Measurements from ENCODE around the gene TTC9B.

The TTC9B gene

DNA sequence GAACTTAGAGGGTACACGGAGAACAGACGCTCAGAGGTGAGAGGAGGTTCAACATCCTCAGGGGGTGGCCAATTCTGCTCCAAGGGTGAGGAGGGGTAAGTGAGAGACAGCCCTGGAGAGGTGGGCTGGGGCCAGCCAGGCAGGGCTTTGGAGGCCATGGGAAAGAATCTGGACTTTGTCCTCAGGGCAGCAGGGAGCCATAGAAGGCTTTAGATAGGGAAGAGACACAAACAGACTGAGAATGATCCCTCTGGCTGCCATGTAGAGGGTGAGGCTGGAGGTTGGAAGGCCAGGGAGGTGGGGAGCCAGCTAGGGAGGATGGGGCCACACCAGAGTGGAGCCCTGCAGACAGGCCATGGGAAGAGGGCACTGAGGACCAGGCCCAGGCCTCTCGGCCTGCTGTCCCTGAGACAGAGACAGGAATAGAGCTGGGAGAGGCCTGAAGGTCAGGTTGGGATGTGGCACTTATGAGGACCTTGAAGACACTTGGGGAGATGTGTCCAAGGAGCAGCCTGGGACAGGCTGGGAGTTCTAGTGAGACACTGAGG is 37.5 kb upstream of the TTC9B start:
- Mint-ChIP-seq H3K4me1 (ENCODE audit: low read depth) (peaks cover 3% of the 10 kb centered on the region), H3K27ac (no peak overlapping the region), H3K9me3 (no peaks in the 10 kb centered on the region), H3K36me3 (ENCODE audit: low read depth) (peaks cover 28% of the 10 kb centered on the region), H3K4me3 (no peak overlapping the region), H3K27me3 (ENCODE audit: low read depth) (no peaks in the 10 kb centered on the region)
- DNase-seq (ENCODE audit: low spot score): no peak

- Mint-ChIP-seq H3K36me3 (ENCODE audit: low read depth) (peaks cover 28% of the 10 kb centered on the region), H3K27me3 (ENCODE audit: low read depth) (no peaks in the 10 kb centered on the region), H3K27ac (no peak overlapping the region), H3K4me1 (ENCODE audit: low read depth) (peaks cover 3% of the 10 kb centered on the region), H3K4me3 (no peak overlapping the region), H3K9me3 (no peaks in the 10 kb centered on the region)
- no peak for DNase-seq (ENCODE audit: low spot score)
Measured at GRCh38 chr19:40254714-40255418, 36.7 kb upstream of the TTC9B start.

- Mint-ChIP-seq H3K4me1 (ENCODE audit: low read depth) (no peaks in the 10 kb centered on the region), H3K36me3 (ENCODE audit: low read depth) (peaks cover 30% of the 10 kb centered on the region), H3K27ac (no peak overlapping the region)
Measured at GRCh38 chr19:40253611-40254092, 35.5 kb upstream of the TTC9B start.

DNA sequence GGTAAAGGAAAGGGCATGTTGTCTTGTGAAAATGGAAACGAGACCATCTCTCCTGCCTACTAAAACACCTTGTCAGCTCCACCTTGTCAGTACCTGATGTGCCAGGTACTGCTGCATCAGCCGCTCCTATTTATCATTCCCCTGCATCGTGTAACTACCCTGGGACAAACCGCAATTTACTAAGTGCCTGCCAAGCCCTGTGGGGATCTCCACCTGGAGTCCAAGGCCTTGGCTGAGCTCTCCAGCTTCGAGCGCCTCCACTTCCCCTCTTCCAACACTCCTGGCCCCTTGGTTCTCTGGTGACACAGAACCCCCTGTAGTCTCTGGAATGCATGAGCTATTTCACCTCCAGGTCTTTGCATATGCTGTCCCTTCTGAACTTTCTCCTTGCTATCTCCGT is 34.2 kb upstream of the TTC9B start:
- H3K27ac Mint-ChIP-seq: no peak overlapping the region

More at GRCh38 chr19:40253611-40254092, 35.5 kb upstream of the TTC9B start:
- Mint-ChIP-seq H3K9me3 (no peaks in the 10 kb centered on the region), H3K27me3 (ENCODE audit: low read depth) (no peaks in the 10 kb centered on the region), H3K4me3 (no peak overlapping the region)
- DNase-seq (ENCODE audit: low spot score): no peak

GRCh38 chr19:40251991-40252390 is 33.8 kb upstream of the TTC9B start:
- no peak overlapping the region for H3K4me3 Mint-ChIP-seq
- no peak overlapping the region for H3K27ac Mint-ChIP-seq
- H3K36me3 Mint-ChIP-seq (ENCODE audit: low read depth): peaks cover 27% of the 10 kb centered on the region
- DNase-seq (ENCODE audit: low spot score): no peak
- no peaks in the 10 kb centered on the region for H3K9me3 Mint-ChIP-seq
- no peaks in the 10 kb centered on the region for H3K27me3 Mint-ChIP-seq (ENCODE audit: low read depth)
- no peaks in the 10 kb centered on the region for H3K4me1 Mint-ChIP-seq (ENCODE audit: low read depth)

More for the DNA sequence above, 34.2 kb upstream of the TTC9B start:
- H3K36me3 Mint-ChIP-seq (ENCODE audit: low read depth): peaks cover 27% of the 10 kb centered on the region
- H3K27me3 Mint-ChIP-seq (ENCODE audit: low read depth): no peaks in the 10 kb centered on the region
- no peaks in the 10 kb centered on the region for H3K9me3 Mint-ChIP-seq
- no peak overlapping the region for H3K4me3 Mint-ChIP-seq
- no peak for DNase-seq (ENCODE audit: low spot score)
- no peaks in the 10 kb centered on the region for H3K4me1 Mint-ChIP-seq (ENCODE audit: low read depth)

DNA sequence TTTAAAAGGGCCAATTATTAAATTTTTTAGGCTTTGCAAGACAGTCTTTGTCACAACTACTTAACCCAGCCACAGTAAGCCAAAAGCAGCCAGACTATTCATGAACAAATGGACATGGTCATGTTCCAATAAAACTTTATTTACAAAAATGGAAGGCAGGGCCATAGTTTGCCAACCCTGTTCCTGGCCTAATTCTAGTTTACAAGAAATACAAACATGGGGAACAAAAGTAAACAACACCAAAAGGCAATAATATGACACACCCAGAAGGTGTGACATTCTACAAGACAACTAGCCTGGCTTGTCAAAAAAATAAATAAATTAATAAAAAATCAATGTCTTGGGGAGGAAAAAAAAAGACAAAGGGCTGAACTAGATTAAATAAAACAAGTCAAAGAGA is 33.1 kb upstream of the TTC9B start:
- Mint-ChIP-seq H3K9me3 (no peaks in the 10 kb centered on the region), H3K4me1 (ENCODE audit: low read depth) (no peaks in the 10 kb centered on the region)

DNA sequence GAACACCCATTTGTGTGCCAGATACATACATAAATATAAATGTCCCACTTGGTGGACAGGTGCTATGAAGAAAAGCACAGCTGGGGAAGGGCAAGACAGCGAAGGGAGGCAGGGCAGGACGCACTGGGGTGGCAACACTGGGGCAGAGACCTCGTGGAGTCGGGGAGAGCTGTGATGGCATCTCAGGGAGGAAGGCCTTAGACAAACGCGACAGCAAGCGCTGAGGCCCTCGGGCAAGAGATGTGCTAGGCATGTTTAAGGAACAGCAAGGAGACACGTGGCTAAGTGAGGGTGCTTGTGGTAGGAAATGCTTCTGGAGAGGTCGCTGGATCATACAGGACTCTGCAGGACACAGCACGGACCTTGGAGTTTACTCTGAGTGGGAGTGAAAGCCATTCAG is 31.6 kb upstream of the TTC9B start:
- Mint-ChIP-seq H3K9me3 (no peaks in the 10 kb centered on the region), H3K27me3 (ENCODE audit: low read depth) (no peaks in the 10 kb centered on the region), H3K36me3 (ENCODE audit: low read depth) (peaks cover 14% of the 10 kb centered on the region), H3K27ac (no peak overlapping the region), H3K4me1 (ENCODE audit: low read depth) (no peaks in the 10 kb centered on the region), H3K4me3 (no peak overlapping the region)
- no peak for DNase-seq (ENCODE audit: low spot score)

More for the DNA sequence above, 33.1 kb upstream of the TTC9B start:
- Mint-ChIP-seq H3K4me3 (no peak overlapping the region), H3K36me3 (ENCODE audit: low read depth) (peaks cover 27% of the 10 kb centered on the region), H3K27ac (no peak overlapping the region), H3K27me3 (ENCODE audit: low read depth) (no peaks in the 10 kb centered on the region)
- DNase-seq (ENCODE audit: low spot score): no peak

DNA sequence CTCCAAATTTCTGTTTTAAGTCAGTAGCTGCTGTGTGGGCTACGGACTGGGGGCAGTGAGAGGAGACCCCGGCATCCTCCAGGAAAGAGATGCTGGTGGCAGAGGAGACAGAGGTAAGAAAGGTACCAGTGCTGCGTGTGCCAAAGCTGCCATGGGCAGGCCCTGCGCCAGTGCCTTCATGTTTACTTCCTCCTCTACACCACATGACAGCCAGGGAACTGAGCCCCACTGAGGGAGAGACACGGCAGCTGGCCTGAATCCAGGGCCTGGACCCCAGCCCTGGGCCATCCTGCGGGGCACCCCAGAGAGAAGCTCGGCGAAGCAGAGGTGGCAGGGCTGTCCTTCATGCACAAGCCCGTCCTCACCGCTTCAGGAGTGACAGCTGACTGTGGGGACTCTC is 31.0 kb upstream of the TTC9B start:
- Mint-ChIP-seq H3K4me3 (no peak overlapping the region), H3K27me3 (ENCODE audit: low read depth) (no peaks in the 10 kb centered on the region), H3K4me1 (ENCODE audit: low read depth) (no peaks in the 10 kb centered on the region), H3K9me3 (no peaks in the 10 kb centered on the region), H3K36me3 (ENCODE audit: low read depth) (peaks cover 11% of the 10 kb centered on the region), H3K27ac (no peak overlapping the region)
- no peak for DNase-seq (ENCODE audit: low spot score)

DNA sequence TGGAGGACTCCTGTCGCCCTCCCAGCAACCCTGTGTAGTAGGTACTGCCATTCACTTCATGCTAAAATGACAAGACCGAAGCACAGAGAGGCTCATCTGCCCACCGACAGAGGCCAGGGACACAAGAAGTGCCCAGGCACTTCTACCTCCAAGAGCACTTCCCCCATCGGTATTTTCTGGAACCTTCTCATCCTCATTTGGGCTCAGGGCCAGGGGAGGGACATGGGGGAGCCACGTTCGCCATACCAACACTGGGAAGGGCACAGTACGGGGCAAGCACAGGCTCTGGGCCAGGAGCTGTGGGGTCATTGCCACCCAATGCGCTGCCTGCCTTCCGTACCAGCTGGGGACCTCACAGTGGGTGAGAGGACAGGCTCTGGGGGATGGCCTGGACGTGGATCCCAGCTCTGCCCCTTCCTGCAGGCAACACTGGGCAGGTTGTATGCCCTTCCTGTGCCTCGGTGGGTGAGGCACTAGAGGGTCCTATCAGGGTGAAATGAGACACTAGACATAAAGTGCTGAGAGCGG is 29.6 kb upstream of the TTC9B start:
- no peak overlapping the region for H3K27ac Mint-ChIP-seq
- DNase-seq (ENCODE audit: low spot score): no peak
- peaks cover 5% of the 10 kb centered on the region for H3K36me3 Mint-ChIP-seq (ENCODE audit: low read depth)
- H3K9me3 Mint-ChIP-seq: no peaks in the 10 kb centered on the region
- H3K4me1 Mint-ChIP-seq (ENCODE audit: low read depth): no peaks in the 10 kb centered on the region
- H3K27me3 Mint-ChIP-seq (ENCODE audit: low read depth): no peaks in the 10 kb centered on the region
- no peak overlapping the region for H3K4me3 Mint-ChIP-seq

DNA sequence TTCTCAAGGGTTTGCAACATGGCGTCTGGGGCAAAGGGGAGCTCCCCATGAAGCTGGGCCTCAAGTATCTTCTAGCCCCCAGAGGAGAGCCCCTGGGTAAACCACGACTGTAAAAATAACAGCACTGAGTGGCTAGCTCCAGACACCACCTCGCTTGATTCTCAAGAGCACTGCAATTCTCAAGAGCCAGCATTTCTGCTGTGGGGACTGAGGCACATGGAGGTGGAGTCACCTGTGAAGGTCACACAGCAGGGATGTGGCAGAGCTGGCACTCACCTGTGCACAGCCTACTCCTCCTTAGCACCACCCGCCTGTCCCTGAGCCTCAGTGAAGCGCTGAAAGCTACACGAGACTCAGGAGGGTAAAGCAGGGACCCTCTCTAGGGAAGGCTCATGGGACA is 29.0 kb upstream of the TTC9B start:
- DNase-seq (ENCODE audit: low spot score): no peak
- Mint-ChIP-seq H3K27ac (no peak overlapping the region), H3K4me1 (ENCODE audit: low read depth) (no peaks in the 10 kb centered on the region), H3K36me3 (ENCODE audit: low read depth) (peaks cover 2% of the 10 kb centered on the region), H3K27me3 (ENCODE audit: low read depth) (no peaks in the 10 kb centered on the region), H3K9me3 (no peaks in the 10 kb centered on the region), H3K4me3 (no peak overlapping the region)

DNA sequence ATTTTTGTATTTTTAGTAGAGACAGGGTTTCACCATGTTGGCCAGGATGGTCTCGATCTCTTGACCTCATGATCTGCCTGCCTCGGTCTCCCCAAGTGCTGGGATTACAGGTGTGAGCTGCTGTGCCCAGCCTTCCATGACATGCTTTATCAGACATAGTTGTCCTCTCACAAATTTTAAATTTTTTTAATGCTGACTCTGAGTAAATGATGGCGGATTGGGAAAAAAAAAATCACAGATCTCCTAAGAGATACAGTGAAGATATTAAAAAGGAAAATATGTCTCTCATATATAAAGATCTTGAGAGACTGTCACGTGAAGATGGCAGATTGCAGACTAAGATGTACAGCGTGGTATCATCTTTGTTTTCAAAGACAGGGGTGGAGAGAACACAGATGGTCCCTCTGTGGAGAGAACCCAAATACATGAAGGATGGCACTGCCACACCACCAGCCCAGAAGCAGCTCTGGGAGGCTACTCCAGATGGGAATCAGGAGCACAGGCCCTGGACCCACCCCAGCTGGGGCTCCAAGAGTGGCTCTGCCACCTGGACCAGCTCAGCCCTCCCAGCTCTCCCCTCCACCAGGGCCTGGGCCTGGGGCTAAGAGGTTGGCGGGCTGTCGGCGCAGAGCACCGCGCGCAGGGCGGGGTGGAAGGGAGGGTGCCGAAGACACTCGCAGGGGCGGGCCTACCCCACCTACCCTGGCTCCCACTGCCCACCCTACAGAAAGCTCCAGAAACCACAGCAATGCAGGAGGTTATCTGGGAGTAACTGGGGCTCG is 28.3 kb upstream of the TTC9B start:
- Mint-ChIP-seq H3K4me1 (ENCODE audit: low read depth) (no peaks in the 10 kb centered on the region), H3K9me3 (no peaks in the 10 kb centered on the region), H3K4me3 (no peak overlapping the region), H3K27me3 (ENCODE audit: low read depth) (no peaks in the 10 kb centered on the region), H3K36me3 (ENCODE audit: low read depth) (peaks cover 4% of the 10 kb centered on the region), H3K27ac (no peak overlapping the region)
- DNase-seq (ENCODE audit: low spot score): no peak

GRCh38 chr19:40245506-40246128 is 27.4 kb upstream of the TTC9B start:
- Mint-ChIP-seq H3K27ac (no peak overlapping the region), H3K27me3 (ENCODE audit: low read depth) (no peaks in the 10 kb centered on the region), H3K4me3 (no peak overlapping the region), H3K36me3 (ENCODE audit: low read depth) (peaks cover 4% of the 10 kb centered on the region), H3K9me3 (no peaks in the 10 kb centered on the region), H3K4me1 (ENCODE audit: low read depth) (no peaks in the 10 kb centered on the region)
- DNase-seq (ENCODE audit: low spot score): no peak

- Mint-ChIP-seq H3K4me3 (no peak overlapping the region), H3K36me3 (ENCODE audit: low read depth) (peaks cover 4% of the 10 kb centered on the region), H3K27me3 (ENCODE audit: low read depth) (no peaks in the 10 kb centered on the region), H3K27ac (no peak overlapping the region), H3K4me1 (ENCODE audit: low read depth) (no peaks in the 10 kb centered on the region), H3K9me3 (no peaks in the 10 kb centered on the region)
- DNase-seq (ENCODE audit: low spot score): no peak
Measured at GRCh38 chr19:40244579-40245317, 26.6 kb upstream of the TTC9B start.
